ENCODE results near the gene WDR70. TPM values are rescaled to one million over a fixed set of nuclear protein-coding genes. Genes with fewer than 3 reads are reported as not detected.
"Not testable (repeated sequence)": the region's sequence is repeated elsewhere in the genome, so short reads cannot be mapped to it uniquely, and the experiment has no call there.

The WDR70 gene
- total RNA-seq = 16.4 TPM
- long read RNA-seq, partial matches to known transcripts = 0 of 5 reads
- long read RNA-seq, other reads (novel, unspliced or antisense) = 1 of 5 reads

DNA sequence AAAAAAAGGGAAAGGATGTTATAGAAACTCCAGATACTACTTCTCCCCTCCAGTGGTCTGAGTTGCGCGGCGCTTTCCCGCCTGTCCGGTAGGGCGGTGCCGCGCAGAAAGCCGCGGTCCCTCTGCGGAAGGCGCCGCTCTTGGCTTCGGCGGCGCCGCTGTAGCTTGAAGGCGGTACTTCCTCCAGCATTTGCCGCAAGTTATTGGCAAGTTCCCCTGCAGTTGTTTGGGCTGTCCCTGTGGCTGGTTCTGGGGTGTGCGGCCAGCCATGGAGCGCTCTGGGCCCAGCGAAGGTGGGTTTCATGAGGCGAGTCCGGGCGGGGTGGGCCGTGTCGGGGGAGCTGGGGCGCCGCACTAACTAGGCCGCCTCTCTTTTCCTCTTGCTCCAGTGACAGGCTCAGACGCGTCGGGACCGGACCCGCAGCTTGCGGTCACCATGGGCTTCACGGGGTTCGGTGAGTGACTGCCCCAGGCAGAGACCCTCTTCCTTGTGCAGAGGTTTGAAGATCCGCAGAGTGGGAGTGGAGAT, at the start of gene WDR70:
TSS of gene WDR70 (plus strand) at position 219 of the 529 bp plus-strand sequence. CDS start at position 269, 50 bp downstream.
- ATAC-seq (peak; percentile 100), DNase-seq (ENCODE audit: missing footprints) (peak; percentile 93)
- intact Hi-C loops (cut with DNase I) = not testable (repeated sequence)

DNA sequence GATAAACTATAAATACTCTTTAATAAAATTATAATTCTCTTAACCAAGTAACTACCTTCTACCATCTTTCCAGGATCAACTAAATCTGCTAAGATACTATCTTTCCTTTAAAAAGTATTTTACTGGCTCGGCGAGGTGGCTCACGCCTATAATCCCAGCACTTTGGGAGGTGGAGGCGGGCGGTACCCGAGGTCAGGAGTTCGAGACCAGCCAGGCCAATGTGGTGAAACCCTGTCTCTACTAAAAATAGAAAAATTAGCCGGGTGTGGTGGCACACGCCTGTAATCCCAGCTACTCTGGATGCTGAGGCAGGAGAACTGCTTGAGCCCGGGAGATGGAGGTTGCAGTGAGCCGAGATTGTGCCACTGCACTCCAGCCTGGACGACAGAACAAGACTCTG, 44.4 kb upstream of the WDR70 start:
- ATAC-seq; intact Hi-C loops (cut with DNase I); DNase-seq (ENCODE audit: missing footprints): not testable (repeated sequence)

DNA sequence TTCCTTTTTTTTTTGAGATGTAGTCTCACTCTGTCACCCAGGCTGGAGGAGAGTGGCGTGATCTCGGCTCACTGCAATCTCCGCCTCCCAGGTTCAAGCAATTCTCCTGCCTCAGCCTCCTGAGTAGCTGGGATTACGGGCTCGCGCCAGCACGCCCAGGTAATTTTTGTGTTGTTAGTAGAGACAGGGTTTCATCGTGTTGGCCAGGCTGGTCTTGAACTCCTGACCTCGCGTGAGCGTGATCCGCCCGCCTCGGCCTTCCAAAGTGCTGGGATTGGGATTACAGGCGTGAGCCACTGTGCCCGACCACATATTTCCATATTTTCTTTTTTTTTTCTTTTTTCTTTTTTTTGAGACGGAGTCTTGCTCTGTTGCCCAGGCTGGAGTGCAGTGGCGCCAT, 36.4 kb upstream of the WDR70 start:
- intact Hi-C loops (cut with DNase I); DNase-seq (ENCODE audit: missing footprints); ATAC-seq: not testable (repeated sequence)

DNA sequence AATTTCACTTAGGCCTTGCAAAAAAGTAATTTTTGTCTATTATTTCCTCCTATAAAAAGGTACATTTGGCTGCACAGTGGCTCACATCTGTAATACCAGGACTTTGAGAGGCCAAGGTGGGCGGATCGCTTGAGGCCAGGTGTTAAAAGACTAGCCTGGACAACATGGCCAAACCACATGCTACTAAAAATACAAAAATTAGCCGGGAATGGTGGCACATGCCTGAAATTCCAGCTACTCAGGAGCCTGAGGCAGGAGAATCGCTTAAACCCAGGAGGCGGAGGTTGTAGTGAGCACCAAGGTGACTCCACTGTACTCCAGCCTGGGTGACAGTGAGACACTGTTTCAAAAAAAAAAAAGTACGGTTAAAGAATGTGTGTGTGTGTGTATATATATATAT, 24.0 kb upstream of the WDR70 start:
- DNase-seq (ENCODE audit: missing footprints) (no peak), ATAC-seq (no peak)

DNA sequence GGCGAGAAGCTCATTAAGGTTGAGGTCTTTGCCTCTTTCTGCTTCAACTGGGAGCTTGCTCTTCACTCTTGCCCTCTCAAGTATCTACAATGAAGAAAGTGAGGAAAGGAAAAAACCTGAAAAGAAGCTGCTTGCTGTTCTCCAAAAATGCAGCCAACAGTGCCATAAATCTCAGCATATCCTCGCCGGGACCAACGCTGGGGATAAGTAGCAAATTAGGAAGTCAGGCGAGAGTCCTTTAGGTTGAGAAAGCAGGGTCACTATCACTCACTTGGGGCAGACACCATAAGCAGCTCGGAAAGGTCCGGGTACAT, 8.6 kb upstream of the WDR70 start:
- no peak for DNase-seq (ENCODE audit: missing footprints)
- intact Hi-C loops (cut with DNase I) = no loop called here
- ATAC-seq = no peak

More for the DNA sequence above, 24.0 kb upstream of the WDR70 start:
- intact Hi-C loops (cut with DNase I) = no loop called here

DNA sequence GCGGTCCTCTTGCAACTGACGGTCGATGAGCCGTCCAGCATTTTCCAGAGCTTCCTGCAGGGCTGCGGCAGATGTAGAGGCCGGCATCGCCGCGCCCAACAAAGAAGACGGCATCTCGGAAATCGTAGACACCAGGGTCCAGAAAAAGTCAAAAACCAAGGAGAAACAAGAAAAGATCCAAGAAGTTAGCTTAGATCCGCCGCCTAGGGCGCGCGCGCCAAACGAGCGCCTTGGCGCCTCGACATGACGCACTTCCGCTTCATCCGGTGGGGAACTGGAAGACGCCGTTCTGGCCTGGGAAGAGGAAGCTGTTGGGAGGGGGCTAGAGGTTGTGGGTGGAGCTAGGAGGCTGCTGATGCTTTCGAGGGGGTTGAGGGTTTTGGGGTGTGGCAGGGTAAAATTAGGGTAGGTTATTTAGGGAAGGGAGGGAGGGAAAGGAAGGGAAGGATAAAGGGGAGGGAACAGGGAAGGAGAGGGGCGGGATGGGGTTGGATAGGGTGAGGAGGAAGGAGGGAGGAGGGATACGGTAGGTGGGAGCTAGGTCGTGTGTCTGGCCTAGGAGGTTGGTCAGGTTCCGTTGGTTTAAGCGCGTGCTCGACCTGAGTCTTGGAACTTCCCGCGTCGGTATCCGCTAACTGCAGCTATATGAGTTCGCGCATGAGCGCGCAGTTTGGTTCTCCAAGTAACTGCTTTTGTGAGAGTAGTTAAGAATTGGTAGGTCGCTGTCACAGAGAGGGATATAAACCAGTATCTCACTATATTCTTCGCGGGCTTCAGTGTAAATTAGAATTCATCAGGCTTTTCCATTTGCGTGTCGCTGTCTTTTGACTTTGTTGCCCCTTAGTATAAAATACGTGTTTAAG, 8.0 kb upstream of the WDR70 start, which contains the start of gene NUP155:
TSS of gene NUP155 (minus strand) at position 243 of the 863 bp plus-strand sequence. CDS start at position 114, 129 bp downstream.
- ATAC-seq (peak; percentile 98), DNase-seq (ENCODE audit: missing footprints) (peak; percentile 96)
- intact Hi-C loops (cut with DNase I) = no loop called here

DNA sequence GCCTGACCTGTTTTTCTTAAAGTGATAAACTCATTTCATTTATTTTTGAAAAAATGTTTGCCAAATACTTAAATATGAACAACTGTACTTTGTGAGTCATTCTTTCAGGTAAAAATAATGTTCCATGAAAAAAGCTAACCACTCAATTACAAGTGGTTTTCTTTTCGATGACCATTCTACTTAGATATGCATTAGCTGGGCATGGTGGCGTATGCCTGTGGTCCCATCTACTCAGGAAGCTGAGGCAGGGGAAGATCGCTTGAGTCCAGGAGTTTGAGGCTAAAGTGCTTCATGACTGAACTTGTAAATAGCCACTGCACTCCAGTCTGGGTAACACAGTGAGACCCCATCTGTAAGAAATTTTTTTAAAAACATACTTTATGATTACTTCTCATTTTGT, 4.0 kb upstream of the WDR70 start:
- DNase-seq (ENCODE audit: missing footprints) = no peak
- intact Hi-C loops (cut with DNase I) = no loop called here
- ATAC-seq = no peak

DNA sequence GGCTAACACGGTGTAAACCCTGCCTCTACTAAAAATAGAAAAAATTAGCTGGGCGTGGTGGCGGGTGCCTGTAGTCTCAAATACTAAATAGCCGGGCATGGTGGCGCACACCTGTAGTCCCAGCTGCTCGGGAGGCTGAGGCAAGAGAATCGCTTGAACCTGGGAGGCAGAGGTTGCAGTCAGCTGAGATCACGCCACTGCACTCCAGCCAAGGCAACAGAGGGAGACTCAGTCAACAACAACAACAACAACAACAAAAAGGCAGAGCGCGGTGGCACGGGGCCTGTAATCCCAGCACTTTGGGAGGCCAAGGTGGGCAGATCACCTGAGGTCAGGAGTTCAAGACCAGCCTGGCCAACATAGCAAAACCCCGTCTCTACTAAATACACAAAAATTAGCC, 1.1 kb upstream of the WDR70 start:
- ATAC-seq; DNase-seq (ENCODE audit: missing footprints); intact Hi-C loops (cut with DNase I): not testable (repeated sequence)

DNA sequence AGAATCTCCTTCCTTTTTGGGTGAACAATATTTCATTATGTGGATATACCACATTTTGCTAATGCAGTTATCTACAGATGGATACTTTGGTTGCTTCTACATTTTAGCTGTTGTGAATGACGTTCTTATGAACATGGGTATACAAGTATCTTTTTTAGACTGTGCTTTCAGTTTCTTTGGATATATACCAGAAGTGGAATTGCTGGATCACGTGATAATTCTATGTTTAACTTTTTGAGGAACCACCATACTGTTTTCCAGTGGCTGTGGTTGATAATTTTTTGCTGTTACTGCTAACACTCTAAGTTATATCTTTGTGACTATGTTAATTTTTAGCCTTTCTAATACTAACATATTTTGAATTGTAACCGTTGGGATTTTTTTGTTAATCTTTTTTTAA, 12.5 kb downstream of the WDR70 start:
- ATAC-seq (no peak), DNase-seq (ENCODE audit: missing footprints) (no peak)
- intact Hi-C loops (cut with DNase I) = no loop called here

DNA sequence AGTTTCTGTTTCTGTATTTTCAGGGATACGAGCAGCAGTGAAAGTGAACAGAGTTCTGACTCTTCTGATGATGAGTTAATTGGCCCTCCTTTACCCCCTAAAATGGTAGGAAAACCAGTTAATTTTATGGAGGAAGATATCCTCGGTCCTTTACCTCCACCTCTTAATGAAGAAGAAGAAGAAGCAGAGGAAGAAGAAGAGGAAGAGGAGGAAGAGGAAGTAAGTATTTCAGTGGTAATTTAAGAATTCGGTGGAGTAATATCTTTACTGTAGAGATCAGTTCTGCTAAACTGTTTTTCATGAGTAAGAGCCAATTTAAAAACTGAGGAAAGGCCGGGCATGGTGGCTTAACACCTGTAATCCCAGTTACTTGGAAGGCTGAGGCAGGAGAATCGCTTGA, 17.2 kb downstream of the WDR70 start:
- no peak for ATAC-seq

DNA sequence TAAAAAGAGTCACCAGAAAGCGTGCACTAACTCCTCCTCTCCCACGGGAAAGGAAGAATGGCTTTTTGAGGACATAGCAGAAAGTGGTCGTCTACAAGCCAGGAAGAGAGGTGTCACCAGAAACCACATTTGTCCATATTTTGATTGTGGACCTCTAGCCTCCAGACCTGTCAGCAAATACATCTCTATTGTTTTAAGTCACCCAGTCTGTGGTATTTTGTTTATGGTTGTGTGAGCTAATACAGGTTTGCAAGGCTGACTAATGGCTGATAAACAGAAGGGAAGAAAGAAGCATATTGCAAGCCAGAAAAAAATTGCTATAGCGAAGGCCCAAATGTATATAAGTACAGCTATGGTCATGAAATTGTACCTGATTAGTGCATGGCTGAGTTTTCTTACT, 21.4 kb downstream of the WDR70 start:
- no peak for ATAC-seq
- intact Hi-C loops (cut with DNase I) = no loop called here
- DNase-seq (ENCODE audit: missing footprints) = no peak

More for the DNA sequence above, 17.2 kb downstream of the WDR70 start:
- intact Hi-C loops (cut with DNase I) = no loop called here
- no peak for DNase-seq (ENCODE audit: missing footprints)

DNA sequence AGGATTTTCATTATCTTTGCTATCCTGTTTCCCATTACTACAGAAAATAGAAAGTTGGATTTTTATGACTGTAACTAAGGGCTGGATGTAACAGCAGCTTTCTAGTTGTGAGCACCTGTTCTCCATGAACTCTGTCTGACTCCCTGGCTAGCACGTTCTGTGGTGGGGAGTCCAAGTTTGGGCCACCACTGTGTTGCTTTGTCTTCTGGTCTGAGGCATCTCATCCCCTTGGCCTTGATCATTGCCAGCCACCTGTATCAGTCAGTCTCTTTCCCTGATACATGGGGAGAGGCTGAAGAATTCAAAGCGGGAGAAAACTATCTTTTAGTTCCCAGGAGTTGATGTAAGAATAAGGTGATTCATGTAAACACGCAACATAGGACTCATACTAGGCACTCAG, 33.4 kb downstream of the WDR70 start:
- DNase-seq (ENCODE audit: missing footprints) (no peak), ATAC-seq (no peak)
- intact Hi-C loops (cut with DNase I) = loop anchor here (5.0 kb wide), 1 partner anchor 780 kb away; no protein-coding TSS in a partner anchor

DNA sequence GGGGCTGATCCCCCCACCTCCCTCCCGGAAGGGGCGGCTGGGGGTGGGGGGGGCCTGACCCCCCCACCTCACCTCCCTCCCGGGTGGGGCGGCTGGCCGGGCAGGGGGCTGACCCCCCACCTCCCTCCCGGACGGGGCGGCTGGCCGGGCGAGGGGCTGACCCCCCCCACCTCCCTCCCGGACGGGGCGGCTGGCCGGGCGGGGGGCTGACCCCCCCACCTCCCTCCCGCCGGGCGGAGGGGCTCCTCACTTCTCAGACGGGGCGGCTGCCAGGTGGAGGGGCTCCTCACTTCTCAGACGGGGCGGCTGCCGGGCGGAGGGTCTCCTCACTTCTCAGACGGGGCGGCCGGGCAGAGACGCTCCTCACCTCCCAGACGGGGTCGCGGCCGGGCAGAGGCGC, 36.3 kb downstream of the WDR70 start:
- ATAC-seq; DNase-seq (ENCODE audit: missing footprints); intact Hi-C loops (cut with DNase I): not testable (repeated sequence)

DNA sequence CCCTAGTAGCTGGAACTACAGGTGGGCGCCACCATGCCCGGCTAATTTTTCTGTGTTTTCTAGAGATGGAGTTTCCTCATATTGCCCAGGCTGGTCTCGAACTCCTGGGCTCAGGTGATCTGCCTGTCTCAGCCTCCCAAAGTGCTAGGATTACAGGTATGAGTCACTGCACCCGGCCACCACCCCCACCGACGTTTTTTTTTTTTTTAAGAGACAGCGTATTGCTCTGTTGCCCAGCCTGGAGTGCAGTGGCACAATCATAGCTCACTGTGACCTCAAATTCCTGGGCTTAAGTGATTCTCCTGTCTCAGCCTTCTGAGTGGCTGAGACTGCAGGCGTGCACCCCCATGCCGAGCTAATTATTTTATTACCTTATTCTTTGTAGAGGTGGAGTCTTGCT, 38.2 kb downstream of the WDR70 start:
- intact Hi-C loops (cut with DNase I) = no loop called here
- DNase-seq (ENCODE audit: missing footprints) (no peak), ATAC-seq (no peak)

DNA sequence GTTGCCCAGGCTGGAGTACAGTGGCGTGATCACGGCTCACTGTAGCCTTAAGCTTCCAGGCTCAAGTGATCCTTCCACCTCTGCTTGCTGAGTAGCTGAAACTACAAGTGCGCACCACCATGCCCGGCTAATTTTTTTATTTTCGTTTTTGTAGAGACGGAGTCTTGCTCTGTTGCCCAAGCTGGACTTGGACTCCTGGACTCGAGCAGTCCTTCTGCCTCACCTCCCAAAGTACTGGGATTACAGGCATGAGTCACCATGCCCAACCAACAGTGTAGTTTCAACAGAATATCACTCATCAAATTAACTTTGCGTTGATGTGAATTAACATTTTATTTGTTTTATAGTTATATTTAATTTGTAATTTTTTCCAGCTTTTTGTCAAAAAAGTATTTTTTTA, 45.3 kb downstream of the WDR70 start:
- DNase-seq (ENCODE audit: missing footprints) = no peak
- ATAC-seq = no peak
- intact Hi-C loops (cut with DNase I) = no loop called here

DNA sequence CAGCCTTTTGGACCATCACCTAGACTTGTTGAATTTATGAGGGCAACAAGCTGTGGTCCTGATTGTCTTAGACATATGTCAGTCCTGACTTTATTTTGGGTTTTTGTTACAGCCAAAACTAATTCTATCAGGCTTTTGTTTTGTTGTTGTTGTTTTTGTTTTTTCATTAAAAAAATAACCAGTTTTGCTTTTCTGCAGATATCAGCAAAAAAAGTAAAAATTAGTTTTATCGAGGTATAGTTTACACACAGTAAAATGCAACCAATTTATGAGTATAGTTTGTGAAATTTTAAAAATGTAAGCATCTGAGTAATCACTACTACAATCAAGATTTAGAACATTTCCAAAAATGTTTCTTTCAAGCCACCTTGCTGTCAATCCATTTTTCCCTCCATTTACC, 48.9 kb downstream of the WDR70 start:
- ATAC-seq = no peak
- no peak for DNase-seq (ENCODE audit: missing footprints)
- intact Hi-C loops (cut with DNase I) = no loop called here

DNA sequence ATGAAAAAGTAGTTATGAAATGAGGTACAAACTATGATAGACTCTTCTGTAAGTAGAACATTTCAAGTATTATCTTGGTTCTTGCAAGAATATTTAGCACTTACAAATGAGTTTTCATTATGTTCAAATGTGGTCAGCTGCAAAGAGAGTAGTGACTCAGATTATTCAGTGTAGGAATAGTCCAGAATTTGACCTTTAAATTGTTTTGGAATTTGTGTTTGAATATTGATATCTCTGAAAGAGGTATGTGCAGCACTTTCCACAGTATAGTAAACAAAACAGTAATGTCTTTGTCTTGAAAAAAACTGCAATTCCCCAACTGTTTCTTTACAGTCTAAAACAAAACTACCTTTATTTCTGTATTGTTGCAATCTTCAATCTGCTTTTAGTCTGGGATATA, 56.1 kb downstream of the WDR70 start:
- ATAC-seq = no peak
- no peak for DNase-seq (ENCODE audit: missing footprints)
- intact Hi-C loops (cut with DNase I) = no loop called here

DNA sequence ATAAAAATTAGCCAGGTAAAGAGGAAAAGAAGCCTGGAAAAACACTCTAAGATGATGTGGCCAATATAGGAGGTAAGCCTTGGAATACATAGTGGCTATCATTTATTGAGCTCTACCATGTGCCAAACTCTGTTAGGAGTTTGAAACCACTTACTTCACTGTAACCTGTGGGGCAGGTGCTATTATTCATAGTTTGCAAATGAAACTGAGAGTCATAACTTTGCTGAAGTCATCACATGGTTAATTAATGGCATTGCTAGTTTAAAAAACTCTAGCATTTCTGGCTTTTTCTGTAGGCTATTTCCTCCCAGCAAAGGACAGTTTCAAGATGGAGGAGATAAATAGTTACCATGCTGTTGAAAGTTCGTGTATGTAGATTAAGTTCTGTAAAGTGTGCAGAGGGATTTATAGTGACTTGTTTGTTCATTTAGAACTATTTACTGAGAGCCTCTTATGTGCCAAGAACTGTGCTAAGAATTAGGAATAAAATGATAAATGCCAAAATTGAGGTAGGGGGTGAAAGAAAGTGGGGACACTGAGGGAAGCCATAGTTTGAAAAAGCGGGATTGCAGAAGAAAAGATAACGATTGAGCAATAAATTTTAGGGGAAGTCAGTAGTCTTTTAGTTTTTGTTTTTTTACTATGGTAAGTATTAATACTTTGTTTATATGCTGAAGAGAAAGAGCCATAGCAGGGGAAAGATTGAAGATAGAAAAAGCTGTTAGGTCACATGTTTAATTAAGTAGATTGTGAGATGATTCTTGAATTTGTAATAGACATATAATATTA, 57.2 kb downstream of the WDR70 start:
- DNase-seq (ENCODE audit: missing footprints) (no peak), ATAC-seq (no peak)
- intact Hi-C loops (cut with DNase I) = no loop called here

DNA sequence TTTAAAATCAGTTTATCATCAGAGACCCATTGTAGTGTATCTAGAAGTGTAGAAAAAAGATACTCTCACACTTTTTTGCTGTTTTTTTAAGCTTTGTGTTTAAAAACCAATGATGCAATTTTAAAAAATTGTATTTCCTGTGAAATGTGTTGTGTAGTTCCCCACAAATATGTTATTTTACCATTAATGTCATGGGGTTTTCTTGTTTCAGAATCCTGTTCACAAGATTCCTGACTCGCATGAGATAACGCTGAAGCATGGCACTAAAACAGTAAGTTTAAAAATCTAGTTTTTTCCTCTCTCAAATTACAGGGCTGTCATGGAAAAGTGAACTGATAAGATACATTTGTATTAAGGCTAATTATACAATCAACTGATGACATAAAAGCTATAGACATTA, 58.6 kb downstream of the WDR70 start:
- ATAC-seq (no peak), DNase-seq (ENCODE audit: missing footprints) (no peak)
- intact Hi-C loops (cut with DNase I) = no loop called here
